Measurements from ENCODE around the gene PIP4K2A.

PIP4K2A gene

GRCh38 chr10:22618078-22618785 is 96.1 kb downstream of the PIP4K2A start:
- H3K4ac ChIP-seq (ENCODE audit: low read depth, low read length): no peak overlapping the region
- H2BK5ac ChIP-seq (ENCODE audit: low read depth, low read length, poor library complexity): peak overlapping the region; percentile 42
- peaks cover 19 to 39% of the 10 kb centered on the region in 2 experiments for H3K4me1 ChIP-seq (ENCODE audit: control insufficient read depth in 1 of 2, insufficient read depth in 2 of 2, low read length in 2 of 2)
- no peak overlapping the region for H3K14ac ChIP-seq (ENCODE audit: low read length)
- H4K12ac ChIP-seq (ENCODE audit: low read depth, low read length): no peak overlapping the region
- no peak overlapping the region for H4K8ac ChIP-seq (ENCODE audit: low read depth, low read length)
- no peak overlapping the region for H2AK5ac ChIP-seq (ENCODE audit: low read length)
- peaks cover 10% of the 10 kb centered on the region for H3K79me2 ChIP-seq (ENCODE audit: control insufficient read depth, insufficient read depth, low read length, poor library complexity)
- no CpG with 5 or more reads among the region's 4 CpGs for WGBS (ENCODE audit: extremely low coverage, insufficient coverage, insufficient read length)
- peak overlapping the region; percentile 35 for H3K4me2 ChIP-seq (ENCODE audit: low read length)
- peak; percentile 75 to 97 for DNase-seq
- H2BK12ac ChIP-seq (ENCODE audit: low read length): no peak overlapping the region
- H3K79me1 ChIP-seq (ENCODE audit: low read length): peaks cover 19% of the 10 kb centered on the region
- H3K9ac ChIP-seq (ENCODE audit: low read length): no peak overlapping the region
- no peaks in the 10 kb centered on the region for H3K9me3 ChIP-seq (ENCODE audit: insufficient read depth, low read depth, low read length)
- H3K27me3 ChIP-seq (ENCODE audit: insufficient read depth, low read length): no peaks in the 10 kb centered on the region
- no peak overlapping the region for H4K91ac ChIP-seq (ENCODE audit: low read depth, low read length)
- H3K27ac ChIP-seq (ENCODE audit: low read depth, low read length): peak overlapping the region; percentile 87
- H2BK120ac ChIP-seq (ENCODE audit: insufficient read depth, low read length, poor library complexity): no peak overlapping the region
- H3K18ac ChIP-seq (ENCODE audit: low read length): no peak overlapping the region
- H3K4me3 ChIP-seq (ENCODE audit: low read depth, low read length): no peak overlapping the region
- H2AFZ ChIP-seq (ENCODE audit: insufficient read depth, low read length, poor library complexity): no peak overlapping the region
- no peak overlapping the region for H3K23ac ChIP-seq (ENCODE audit: low read length)
- peaks cover 0 to 2% of the 10 kb centered on the region in 2 experiments for H3K36me3 ChIP-seq (ENCODE audit: control insufficient read depth in 1 of 2, insufficient read depth in 2 of 2, low read length in 2 of 2)

- Histone ChIP-seq H4K91ac (ENCODE audit: low read depth, low read length) (peak overlapping the region; percentile 55), H3K9me3 (ENCODE audit: insufficient read depth, low read depth, low read length) (no peaks in the 10 kb centered on the region), H3K23ac (ENCODE audit: low read length) (no peak overlapping the region), H3K14ac (ENCODE audit: low read length) (no peak overlapping the region), H3K4ac (ENCODE audit: low read depth, low read length) (no peak overlapping the region), H2AK5ac (ENCODE audit: low read length) (no peak overlapping the region), H3K27ac (ENCODE audit: low read depth, low read length) (peak overlapping the region; percentile 87), H2BK120ac (ENCODE audit: insufficient read depth, low read length, poor library complexity) (peak overlapping the region; percentile 61), H4K8ac (ENCODE audit: low read depth, low read length) (peak overlapping the region; percentile 1), H3K79me1 (ENCODE audit: low read length) (peaks cover 18% of the 10 kb centered on the region), H3K79me2 (ENCODE audit: control insufficient read depth, insufficient read depth, low read length, poor library complexity) (peaks cover 10% of the 10 kb centered on the region), H3K4me3 (ENCODE audit: low read depth, low read length) (no peak overlapping the region), H3K27me3 (ENCODE audit: insufficient read depth, low read length) (no peaks in the 10 kb centered on the region), H2BK12ac (ENCODE audit: low read length) (peak overlapping the region; percentile 27), H2AFZ (ENCODE audit: insufficient read depth, low read length, poor library complexity) (no peak overlapping the region), H3K4me2 (ENCODE audit: low read length) (no peak overlapping the region), H3K36me3 (ENCODE audit: control insufficient read depth in 1 of 2, insufficient read depth in 2 of 2, low read length in 2 of 2) (peaks cover 0 to 2% of the 10 kb centered on the region in 2 experiments), H2BK5ac (ENCODE audit: low read depth, low read length, poor library complexity) (peak overlapping the region; percentile 31), H3K18ac (ENCODE audit: low read length) (no peak overlapping the region), H3K9ac (ENCODE audit: low read length) (no peak overlapping the region), H4K12ac (ENCODE audit: low read depth, low read length) (no peak overlapping the region), H3K4me1 (ENCODE audit: control insufficient read depth in 1 of 2, insufficient read depth in 2 of 2, low read length in 2 of 2) (peaks cover 21 to 40% of the 10 kb centered on the region in 2 experiments)
- DNase-seq: no peak
- WGBS (ENCODE audit: extremely low coverage, insufficient coverage, insufficient read length): no CpG with 5 or more reads among the region's 3 CpGs
Observed at GRCh38 chr10:22617516-22617915, 96.9 kb downstream of the PIP4K2A start.

GRCh38 chr10:22617051-22617450 is 97.3 kb downstream of the PIP4K2A start:
- Histone ChIP-seq H2AFZ (ENCODE audit: insufficient read depth, low read length, poor library complexity) (no peak overlapping the region), H3K18ac (ENCODE audit: low read length) (no peak overlapping the region), H4K12ac (ENCODE audit: low read depth, low read length) (no peak overlapping the region), H4K91ac (ENCODE audit: low read depth, low read length) (no peak overlapping the region), H2BK12ac (ENCODE audit: low read length) (no peak overlapping the region), H2BK120ac (ENCODE audit: insufficient read depth, low read length, poor library complexity) (no peak overlapping the region), H2BK5ac (ENCODE audit: low read depth, low read length, poor library complexity) (no peak overlapping the region), H3K14ac (ENCODE audit: low read length) (no peak overlapping the region), H3K79me2 (ENCODE audit: control insufficient read depth, insufficient read depth, low read length, poor library complexity) (peaks cover 5% of the 10 kb centered on the region), H3K9me3 (ENCODE audit: insufficient read depth, low read depth, low read length) (no peaks in the 10 kb centered on the region), H3K36me3 (ENCODE audit: control insufficient read depth in 1 of 2, insufficient read depth in 2 of 2, low read length in 2 of 2) (no peaks in the 10 kb centered on the region), H3K4me3 (ENCODE audit: low read depth, low read length) (no peak overlapping the region), H4K8ac (ENCODE audit: low read depth, low read length) (no peak overlapping the region), H3K27me3 (ENCODE audit: insufficient read depth, low read length) (no peaks in the 10 kb centered on the region), H3K9ac (ENCODE audit: low read length) (no peak overlapping the region), H3K4ac (ENCODE audit: low read depth, low read length) (no peak overlapping the region), H3K27ac (ENCODE audit: low read depth, low read length) (peak overlapping the region; percentile 38), H3K4me1 (ENCODE audit: control insufficient read depth in 1 of 2, insufficient read depth in 2 of 2, low read length in 2 of 2) (peaks cover 17 to 35% of the 10 kb centered on the region in 2 experiments), H2AK5ac (ENCODE audit: low read length) (no peak overlapping the region), H3K79me1 (ENCODE audit: low read length) (peaks cover 15% of the 10 kb centered on the region), H3K4me2 (ENCODE audit: low read length) (no peak overlapping the region), H3K23ac (ENCODE audit: low read length) (no peak overlapping the region)
- DNase-seq: no peak
- no CpG with 5 or more reads among the region's 3 CpGs for WGBS (ENCODE audit: extremely low coverage, insufficient coverage, insufficient read length)

- Histone ChIP-seq H2BK120ac (ENCODE audit: insufficient read depth, low read length, poor library complexity) (peak overlapping the region; percentile 45), H3K27me3 (ENCODE audit: insufficient read depth, low read length) (no peaks in the 10 kb centered on the region), H3K36me3 (ENCODE audit: control insufficient read depth in 1 of 2, insufficient read depth in 2 of 2, low read length in 2 of 2) (no peaks in the 10 kb centered on the region), H3K79me1 (ENCODE audit: low read length) (peaks cover 11% of the 10 kb centered on the region), H4K8ac (ENCODE audit: low read depth, low read length) (peak overlapping the region; percentile 13), H3K18ac (ENCODE audit: low read length) (peak overlapping the region; percentile 6), H2BK12ac (ENCODE audit: low read length) (peak overlapping the region; percentile 19), H3K4ac (ENCODE audit: low read depth, low read length) (peak overlapping the region; percentile 8), H3K23ac (ENCODE audit: low read length) (no peak overlapping the region), H3K4me1 (ENCODE audit: control insufficient read depth in 1 of 2, insufficient read depth in 2 of 2, low read length in 2 of 2) (peaks cover 15 to 31% of the 10 kb centered on the region in 2 experiments), H3K4me3 (ENCODE audit: low read depth, low read length) (no peak overlapping the region), H2AFZ (ENCODE audit: insufficient read depth, low read length, poor library complexity) (no peak overlapping the region), H4K91ac (ENCODE audit: low read depth, low read length) (peak overlapping the region; percentile 45), H3K14ac (ENCODE audit: low read length) (peak overlapping the region; percentile 5), H3K79me2 (ENCODE audit: control insufficient read depth, insufficient read depth, low read length, poor library complexity) (peaks cover 4% of the 10 kb centered on the region), H3K4me2 (ENCODE audit: low read length) (no peak overlapping the region), H4K12ac (ENCODE audit: low read depth, low read length) (no peak overlapping the region), H3K27ac (ENCODE audit: low read depth, low read length) (no peak overlapping the region), H3K9me3 (ENCODE audit: insufficient read depth, low read depth, low read length) (no peaks in the 10 kb centered on the region), H2BK5ac (ENCODE audit: low read depth, low read length, poor library complexity) (peak overlapping the region; percentile 2), H2AK5ac (ENCODE audit: low read length) (peak overlapping the region; percentile 2), H3K9ac (ENCODE audit: low read length) (no peak overlapping the region)
- WGBS (ENCODE audit: extremely low coverage, insufficient coverage, insufficient read length): no CpG with 5 or more reads among the region's 11 CpGs
- DNase-seq: peak; percentile 31 to 33
Observed at GRCh38 chr10:22615819-22616499, 98.4 kb downstream of the PIP4K2A start.

Data from trophoblast cell (in vitro differentiated cells and primary cell).